ENCODE data around the gene RSBN1. TPM values are rescaled to one million over a fixed set of nuclear protein-coding genes. Genes with fewer than 3 reads are reported as not detected.
"Not testable (repeated sequence)": the region's sequence is repeated elsewhere in the genome, so short reads cannot be mapped to it uniquely, and the experiment has no call there.

Gene RSBN1
- total RNA-seq, 1 donor from 2014 or later: 26.8 TPM

- no peak overlapping the region for H3K27ac Mint-ChIP-seq (ENCODE audit: unreplicated experiment)
- no peaks in the 10 kb centered on the region for H3K36me3 Mint-ChIP-seq (ENCODE audit: low read depth)
- no peak for DNase-seq (ENCODE audit: low read depth, low spot score)
- H3K4me1 Mint-ChIP-seq: no peaks in the 10 kb centered on the region
- H3K4me3 Mint-ChIP-seq: no peak overlapping the region
- no peaks in the 10 kb centered on the region for H3K9me3 Mint-ChIP-seq
- no peaks in the 10 kb centered on the region for H3K27me3 Mint-ChIP-seq (ENCODE audit: low read depth)
- no peak for TF ChIP-seq CTCF (conservative IDR thresholded peaks at IDR 0.05)
Observed at GRCh38 chr1:113858418-113858817, 46.1 kb upstream of the RSBN1 start.

- Mint-ChIP-seq H3K27ac (ENCODE audit: unreplicated experiment) (no peak overlapping the region), H3K4me1 (no peaks in the 10 kb centered on the region), H3K27me3 (ENCODE audit: low read depth) (no peaks in the 10 kb centered on the region), H3K9me3 (no peaks in the 10 kb centered on the region), H3K4me3 (no peak overlapping the region), H3K36me3 (ENCODE audit: low read depth) (no peaks in the 10 kb centered on the region)
- TF ChIP-seq CTCF (conservative IDR thresholded peaks at IDR 0.05): no peak
- DNase-seq (ENCODE audit: low read depth, low spot score): no peak
Observed at GRCh38 chr1:113857776-113858175, 45.5 kb upstream of the RSBN1 start.

GRCh38 chr1:113856401-113856790, 44.1 kb upstream of the RSBN1 start:
- no peak for DNase-seq (ENCODE audit: low read depth, low spot score)
- TF ChIP-seq CTCF (conservative IDR thresholded peaks at IDR 0.05): no peak
- H3K36me3 Mint-ChIP-seq (ENCODE audit: low read depth): no peaks in the 10 kb centered on the region
- no peaks in the 10 kb centered on the region for H3K27me3 Mint-ChIP-seq (ENCODE audit: low read depth)
- H3K9me3 Mint-ChIP-seq: no peaks in the 10 kb centered on the region
- H3K4me1 Mint-ChIP-seq: no peaks in the 10 kb centered on the region
- no peak overlapping the region for H3K4me3 Mint-ChIP-seq
- H3K27ac Mint-ChIP-seq (ENCODE audit: unreplicated experiment): no peak overlapping the region

- Mint-ChIP-seq H3K4me3 (no peak overlapping the region), H3K36me3 (ENCODE audit: low read depth) (no peaks in the 10 kb centered on the region), H3K4me1 (no peaks in the 10 kb centered on the region), H3K27ac (ENCODE audit: unreplicated experiment) (no peak overlapping the region), H3K9me3 (no peaks in the 10 kb centered on the region), H3K27me3 (ENCODE audit: low read depth) (no peaks in the 10 kb centered on the region)
- no peak for DNase-seq (ENCODE audit: low read depth, low spot score)
- TF ChIP-seq CTCF (conservative IDR thresholded peaks at IDR 0.05): no peak
Observed at GRCh38 chr1:113855630-113856400, 43.5 kb upstream of the RSBN1 start.

- no peak overlapping the region for H3K4me3 Mint-ChIP-seq
- DNase-seq (ENCODE audit: low read depth, low spot score): no peak
- no peaks in the 10 kb centered on the region for H3K4me1 Mint-ChIP-seq
- no peaks in the 10 kb centered on the region for H3K9me3 Mint-ChIP-seq
- H3K27me3 Mint-ChIP-seq (ENCODE audit: low read depth): no peaks in the 10 kb centered on the region
- no peak for TF ChIP-seq CTCF (conservative IDR thresholded peaks at IDR 0.05)
- H3K27ac Mint-ChIP-seq (ENCODE audit: unreplicated experiment): no peak overlapping the region
- H3K36me3 Mint-ChIP-seq (ENCODE audit: low read depth): no peaks in the 10 kb centered on the region
Observed at GRCh38 chr1:113854234-113854633, 42.0 kb upstream of the RSBN1 start.

- not testable (repeated sequence) for H3K4me1 Mint-ChIP-seq; H3K4me3 Mint-ChIP-seq; DNase-seq (ENCODE audit: low read depth, low spot score)
Observed at GRCh38 chr1:113852694-113853093, 40.4 kb upstream of the RSBN1 start.

More at GRCh38 chr1:113852694-113853093, 40.4 kb upstream of the RSBN1 start:
- H3K27ac Mint-ChIP-seq (ENCODE audit: unreplicated experiment); H3K36me3 Mint-ChIP-seq (ENCODE audit: low read depth); H3K27me3 Mint-ChIP-seq (ENCODE audit: low read depth); H3K9me3 Mint-ChIP-seq: not testable (repeated sequence)
